Measurements from ENCODE around the gene TNNT2. TPM values are rescaled to one million over a fixed set of nuclear protein-coding genes. Genes with fewer than 3 reads are reported as not detected.

The TNNT2 gene
- total RNA-seq, 1 donor from 2014 or later = 0.17 TPM

DNA sequence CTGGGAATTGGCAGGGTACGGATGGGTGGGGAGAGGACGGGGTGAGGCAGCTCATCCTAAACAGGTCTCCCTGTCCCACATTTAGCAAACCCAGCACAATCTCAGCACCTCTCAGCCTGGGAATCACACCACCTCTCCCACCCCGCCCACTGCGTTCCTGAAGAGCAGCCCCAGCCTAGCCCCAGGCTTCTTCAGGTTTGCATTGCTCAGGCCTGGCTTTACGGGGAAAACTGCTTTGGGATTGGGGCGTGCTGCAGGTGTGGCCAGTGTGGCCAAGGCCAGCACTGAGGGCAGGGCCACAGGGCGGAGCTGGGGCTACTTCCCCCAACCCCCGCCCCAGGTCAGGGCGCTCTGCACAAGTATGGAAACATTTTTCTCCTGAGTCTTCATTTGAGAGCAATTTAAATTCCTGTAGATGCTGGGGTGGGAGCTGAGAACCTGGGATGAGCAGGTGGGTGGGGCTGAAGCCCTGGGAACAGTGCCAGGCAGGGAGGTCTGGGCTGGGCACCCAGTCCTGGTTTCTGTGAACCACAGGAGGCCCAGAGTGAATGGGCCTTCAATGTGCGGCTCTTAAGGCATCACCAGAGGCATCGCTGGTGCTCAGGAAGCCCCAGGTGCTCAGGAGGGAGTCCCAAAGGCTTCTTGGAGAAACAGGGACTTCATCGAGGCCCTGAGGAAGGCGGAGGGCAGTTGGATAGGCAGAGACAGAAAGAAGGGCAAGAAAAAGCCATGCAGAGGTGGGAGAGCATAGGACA lies 24.1 kb downstream of the TNNT2 start:
- no peak for DNase-seq (ENCODE audit: low read depth)
- TF ChIP-seq, protein P1, sequence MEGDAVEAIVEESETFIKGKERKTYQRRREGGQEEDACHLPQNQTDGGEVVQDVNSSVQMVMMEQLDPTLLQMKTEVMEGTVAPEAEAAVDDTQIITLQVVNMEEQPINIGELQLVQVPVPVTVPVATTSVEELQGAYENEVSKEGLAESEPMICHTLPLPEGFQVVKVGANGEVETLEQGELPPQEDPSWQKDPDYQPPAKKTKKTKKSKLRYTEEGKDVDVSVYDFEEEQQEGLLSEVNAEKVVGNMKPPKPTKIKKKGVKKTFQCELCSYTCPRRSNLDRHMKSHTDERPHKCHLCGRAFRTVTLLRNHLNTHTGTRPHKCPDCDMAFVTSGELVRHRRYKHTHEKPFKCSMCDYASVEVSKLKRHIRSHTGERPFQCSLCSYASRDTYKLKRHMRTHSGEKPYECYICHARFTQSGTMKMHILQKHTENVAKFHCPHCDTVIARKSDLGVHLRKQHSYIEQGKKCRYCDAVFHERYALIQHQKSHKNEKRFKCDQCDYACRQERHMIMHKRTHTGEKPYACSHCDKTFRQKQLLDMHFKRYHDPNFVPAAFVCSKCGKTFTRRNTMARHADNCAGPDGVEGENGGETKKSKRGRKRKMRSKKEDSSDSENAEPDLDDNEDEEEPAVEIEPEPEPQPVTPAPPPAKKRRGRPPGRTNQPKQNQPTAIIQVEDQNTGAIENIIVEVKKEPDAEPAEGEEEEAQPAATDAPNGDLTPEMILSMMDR (conservative IDR thresholded peaks at IDR 0.05; ENCODE audit: low read depth, low read length) = no peak
- H3K4me3 ChIP-seq (ENCODE audit: low read depth, low read length) = no peak overlapping the region

DNA sequence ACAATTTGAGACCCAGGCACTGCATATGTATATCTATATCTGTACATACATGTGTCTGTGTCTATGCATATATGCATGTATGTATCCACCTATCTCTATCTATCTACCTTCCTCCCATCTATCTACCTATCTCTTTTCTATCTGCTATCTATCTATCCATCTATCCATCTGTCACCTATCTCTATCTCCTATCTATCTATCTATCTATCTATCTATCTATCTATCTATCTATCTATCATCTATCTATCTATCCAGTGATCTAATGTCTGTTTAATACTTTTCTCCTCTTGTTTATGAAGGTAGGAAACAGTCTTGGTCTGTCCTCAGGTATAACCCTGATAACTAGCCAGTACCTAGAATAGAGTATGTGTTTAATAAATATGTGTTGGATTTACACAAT lies 25.9 kb downstream of the TNNT2 start:
- TF ChIP-seq, protein P1 (conservative IDR thresholded peaks at IDR 0.05; ENCODE audit: low read depth, low read length) = no peak
- no peak overlapping the region for H3K4me3 ChIP-seq (ENCODE audit: low read depth, low read length)
- no peak for DNase-seq (ENCODE audit: low read depth)

DNA sequence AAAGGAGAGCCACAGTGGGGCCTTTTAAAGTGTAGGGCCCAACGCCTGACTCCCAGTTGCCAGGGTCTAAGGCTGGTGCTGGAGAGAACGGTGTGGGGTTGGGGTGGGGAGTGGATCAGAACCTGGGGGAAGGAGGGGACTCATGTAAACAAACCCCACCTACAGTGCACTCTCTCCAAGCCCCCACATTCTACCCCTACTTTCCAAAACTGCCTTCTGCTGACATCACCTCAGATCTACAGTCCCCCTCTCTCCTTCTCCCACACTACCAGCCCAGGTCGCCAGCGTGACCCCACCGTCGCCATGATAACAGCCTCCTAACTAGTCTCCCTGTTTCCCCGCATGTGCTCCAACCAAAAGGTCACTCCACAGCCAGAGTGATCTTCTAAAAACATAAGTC lies 26.6 kb downstream of the TNNT2 start:
- no peak for DNase-seq (ENCODE audit: low read depth)
- TF ChIP-seq, protein P1 (conservative IDR thresholded peaks at IDR 0.05; ENCODE audit: low read depth, low read length) = no peak
- no peak overlapping the region for H3K4me3 ChIP-seq (ENCODE audit: low read depth, low read length)

DNA sequence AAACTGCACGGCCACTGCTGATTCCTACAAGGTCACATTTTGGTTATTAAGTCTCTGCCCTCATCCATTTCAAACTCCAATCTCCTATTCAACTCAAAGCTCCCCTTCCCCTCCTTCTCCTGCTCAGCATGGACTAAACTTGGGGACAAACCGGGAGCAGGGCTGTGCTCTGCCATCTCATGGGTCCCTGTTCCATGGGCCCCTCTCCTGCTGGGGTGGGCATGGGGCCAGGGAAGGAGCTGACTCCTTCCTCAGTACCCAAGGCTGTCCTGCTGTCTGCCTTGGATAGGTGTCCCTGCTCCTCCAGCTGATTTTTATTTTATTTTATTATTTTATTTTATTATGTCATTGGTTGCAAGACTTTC lies 27.1 kb downstream of the TNNT2 start:
- no peak overlapping the region for H3K4me3 ChIP-seq (ENCODE audit: low read depth, low read length)
- TF ChIP-seq, protein P1 (conservative IDR thresholded peaks at IDR 0.05; ENCODE audit: low read depth, low read length) = no peak
- DNase-seq (ENCODE audit: low read depth) = no peak

DNA sequence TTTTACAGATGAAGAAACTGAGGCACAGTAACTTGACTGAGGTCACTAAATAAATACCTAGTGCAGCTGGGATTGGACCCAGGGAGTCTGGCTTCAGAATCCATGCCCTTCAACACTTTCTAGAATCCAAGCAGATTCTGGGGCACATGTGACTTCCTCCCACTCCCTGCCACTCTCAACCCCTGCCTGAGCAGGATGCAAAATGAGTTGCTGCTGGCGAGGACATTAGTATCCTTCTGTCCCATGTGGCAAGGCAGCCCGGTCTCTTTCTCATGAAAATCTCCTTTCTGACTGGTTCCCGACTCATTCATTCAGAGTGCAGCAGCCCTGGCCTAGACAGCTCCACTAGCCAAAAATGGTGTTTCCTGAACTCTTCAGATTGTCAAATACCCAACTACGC lies 28.4 kb downstream of the TNNT2 start:
- DNase-seq (ENCODE audit: low read depth) = no peak
- TF ChIP-seq, protein P1 (conservative IDR thresholded peaks at IDR 0.05; ENCODE audit: low read depth, low read length) = no peak
- H3K4me3 ChIP-seq (ENCODE audit: low read depth, low read length) = no peak overlapping the region

DNA sequence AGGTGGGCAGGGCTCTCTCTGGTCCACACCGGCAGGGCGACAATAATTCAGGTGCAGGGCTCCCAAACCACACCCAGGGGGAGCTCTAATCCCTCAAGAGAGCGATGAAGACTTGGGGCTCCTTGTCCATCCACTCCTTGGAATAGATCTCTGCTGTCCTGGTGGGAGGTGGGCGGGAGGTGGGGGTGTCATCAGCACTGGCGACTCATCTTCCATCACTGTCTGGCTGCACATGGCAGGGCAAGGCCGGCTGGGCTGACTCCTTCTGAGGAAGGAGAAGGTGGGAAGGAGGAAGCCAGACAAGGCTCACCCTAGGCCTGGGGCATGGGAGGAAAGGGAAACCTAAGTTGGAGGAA lies 29.3 kb downstream of the TNNT2 start:
- DNase-seq (ENCODE audit: low read depth) = no peak
- H3K4me3 ChIP-seq (ENCODE audit: low read depth, low read length) = no peak overlapping the region
- TF ChIP-seq, protein P1 (conservative IDR thresholded peaks at IDR 0.05; ENCODE audit: low read depth, low read length) = peak; percentile 79
